Mesodermal cell (in vitro differentiated cells): Measurements from ENCODE around the gene CCNG2.

ENCODE experiments used
- H3K27ac ChIP-seq: 2 replicates; pipeline ENCODE4 v1.7.0; 2013; ENCODE audit warnings: mild to moderate bottlenecking, low read depth, low read length, moderate library complexity; ENCODE audit not compliant: severe bottlenecking
- H3K36me3 ChIP-seq: 2 replicates; pipeline ENCODE4 v1.7.1; 2013; ENCODE audit warnings: mild to moderate bottlenecking, low read length, moderate library complexity; ENCODE audit not compliant: control insufficient read depth, insufficient read depth
- H3K4me1 ChIP-seq: one replicate; pipeline ENCODE4 v1.7.1; 2013; ENCODE audit warnings: mild to moderate bottlenecking, low read length; ENCODE audit not compliant: insufficient read depth, control insufficient read depth, poor library complexity, severe bottlenecking
- H3K4me3 ChIP-seq: 2 replicates; pipeline ENCODE4 v1.7.0; 2013; ENCODE audit warnings: low read length, control low read depth, mild to moderate bottlenecking; ENCODE audit not compliant: insufficient read depth, poor library complexity, severe bottlenecking; ENCODE audit errors: extremely low read depth
- H3K9me3 ChIP-seq: 2 replicates; pipeline ENCODE4 v1.7.1; 2013; ENCODE audit warnings: mild to moderate bottlenecking, low read length, moderate library complexity; ENCODE audit not compliant: control insufficient read depth
- WGBS, 2 experiments: methylation state at CpG; one replicate each; pipeline ENCODE4 v1.1.5; 2013; ENCODE audit warnings: missing lambda C conversion rate in 2 of 2; ENCODE audit not compliant: insufficient coverage in 2 of 2; 5-methylcytosine and 5-hydroxymethylcytosine counted together

Gene CCNG2

DNA sequence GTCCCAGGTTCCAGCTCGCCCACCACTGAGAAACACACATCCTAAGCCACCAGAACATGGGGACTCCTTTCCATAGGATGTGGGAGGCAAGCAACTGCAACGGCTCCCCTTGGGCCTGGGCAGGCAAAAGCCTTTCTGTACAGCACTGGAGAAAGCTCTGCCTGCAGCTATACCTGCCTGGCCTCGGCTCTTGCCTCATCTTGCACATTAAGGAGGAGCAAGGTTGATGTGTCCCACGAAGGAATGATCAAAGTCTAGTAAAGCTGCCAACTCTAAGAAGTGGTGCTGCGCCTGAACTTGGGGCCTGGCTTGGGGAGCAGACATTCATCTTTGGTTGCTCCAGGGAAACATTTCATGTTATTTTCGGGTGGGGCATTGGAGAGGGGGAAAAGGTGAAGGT, 19.6 kb downstream of the CCNG2 start:
- no peaks in the 10 kb centered on the region for H3K4me1 ChIP-seq
- H3K27ac ChIP-seq = no peak overlapping the region
- H3K36me3 ChIP-seq = no peaks in the 10 kb centered on the region
- WGBS, 2 experiments = 74 to 82% methylated on average over 4 to 5 of the region's 6 CpGs
- no peak overlapping the region for H3K4me3 ChIP-seq
- no peaks in the 10 kb centered on the region for H3K9me3 ChIP-seq

DNA sequence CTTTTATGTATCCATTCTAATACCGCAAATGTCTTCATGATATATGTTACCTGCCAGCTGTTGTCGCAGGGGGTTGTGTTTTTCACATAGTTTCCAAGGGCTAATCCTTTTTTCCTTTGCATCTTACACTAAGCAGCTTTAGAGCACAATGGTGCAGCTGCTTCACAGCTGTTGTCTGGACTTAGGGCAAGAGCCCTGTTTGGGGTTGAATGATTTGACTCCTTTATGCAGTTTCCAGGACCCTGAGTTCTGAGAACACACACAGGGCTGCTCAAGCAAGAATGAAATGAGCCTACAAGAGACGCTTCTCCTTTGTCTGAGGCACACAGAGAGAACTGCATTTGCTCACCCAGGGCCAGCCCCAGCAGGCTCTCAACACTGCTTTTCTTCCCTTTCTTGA, 20.2 kb downstream of the CCNG2 start:
- Histone ChIP-seq H3K36me3 (no peaks in the 10 kb centered on the region), H3K4me1 (no peaks in the 10 kb centered on the region), H3K27ac (no peak overlapping the region), H3K4me3 (no peak overlapping the region), H3K9me3 (no peaks in the 10 kb centered on the region)
- 40 to 60% methylated on average over 1 of the region's 3 CpGs for WGBS, 2 experiments

DNA sequence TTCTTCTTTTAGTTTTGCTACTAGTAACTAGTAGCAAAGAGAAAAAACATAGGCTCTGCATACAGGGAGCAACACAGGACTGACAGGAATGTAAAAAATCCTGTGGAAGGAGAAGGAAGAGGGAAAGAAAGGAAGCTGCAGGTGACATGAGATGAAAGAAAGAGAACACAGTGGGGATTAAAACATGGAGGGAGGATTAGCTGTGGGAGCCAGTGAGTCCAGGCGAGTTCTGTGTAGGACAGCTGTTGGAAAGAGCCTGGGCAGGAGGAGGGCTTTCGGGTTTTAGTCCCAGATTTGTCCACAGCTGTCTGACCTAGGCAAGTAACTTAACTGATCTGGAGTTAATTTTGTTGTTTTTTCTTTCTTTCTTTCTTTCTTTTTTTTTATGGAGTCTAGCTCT, 21.6 kb downstream of the CCNG2 start:
- H3K36me3 ChIP-seq = no peaks in the 10 kb centered on the region
- no peaks in the 10 kb centered on the region for H3K4me1 ChIP-seq
- H3K4me3 ChIP-seq = no peak overlapping the region
- no peak overlapping the region for H3K27ac ChIP-seq
- H3K9me3 ChIP-seq = no peaks in the 10 kb centered on the region
- WGBS, 2 experiments = 38 to 61% methylated on average over 1 to 2 of the region's 2 CpGs

DNA sequence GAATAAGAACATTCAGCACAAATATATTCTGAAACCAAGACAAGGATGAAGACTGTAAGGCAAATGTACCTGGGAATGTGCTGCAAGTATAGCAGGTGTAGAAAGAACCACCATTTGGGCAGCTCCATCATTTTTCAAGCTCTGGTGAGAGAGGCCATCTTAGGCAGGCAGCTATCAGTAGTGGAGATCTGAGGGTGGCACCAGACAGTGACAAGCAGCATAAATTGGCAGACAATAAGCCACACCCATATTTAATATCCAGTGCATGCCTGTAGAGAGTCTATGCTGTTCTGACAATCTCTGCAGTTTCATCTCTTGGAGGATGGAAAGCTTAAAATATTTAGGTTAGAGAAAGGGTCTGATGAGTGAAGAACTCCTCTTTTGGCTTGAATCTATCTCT, 22.5 kb downstream of the CCNG2 start:
- Histone ChIP-seq H3K4me1 (no peaks in the 10 kb centered on the region), H3K36me3 (no peaks in the 10 kb centered on the region), H3K9me3 (no peaks in the 10 kb centered on the region), H3K27ac (no peak overlapping the region), H3K4me3 (no peak overlapping the region)

DNA sequence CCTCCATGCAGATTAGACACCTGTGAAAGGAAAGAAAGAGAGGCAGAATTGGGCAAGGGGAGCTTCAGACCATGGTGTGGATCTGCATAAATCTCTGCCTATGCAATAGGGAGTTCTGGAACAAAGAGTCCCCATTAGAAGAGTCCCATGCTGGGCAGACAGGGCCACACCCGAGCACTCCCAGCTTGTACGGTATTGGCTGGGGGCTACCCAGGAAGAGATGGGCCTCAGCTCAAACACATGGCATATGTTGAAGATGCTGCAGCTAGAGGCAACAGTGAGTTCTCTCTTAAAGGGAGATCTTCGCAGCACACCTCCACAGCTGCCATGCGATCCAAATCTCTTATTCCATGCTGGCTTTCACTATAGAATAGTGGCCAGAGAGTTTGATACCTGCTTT, 24.7 kb downstream of the CCNG2 start:
- no peak overlapping the region for H3K27ac ChIP-seq
- H3K36me3 ChIP-seq = no peaks in the 10 kb centered on the region
- H3K4me1 ChIP-seq = no peaks in the 10 kb centered on the region
- no peaks in the 10 kb centered on the region for H3K9me3 ChIP-seq
- WGBS, 2 experiments = 74 to 79% methylated on average over 4 of the region's 4 CpGs
- no peak overlapping the region for H3K4me3 ChIP-seq

DNA sequence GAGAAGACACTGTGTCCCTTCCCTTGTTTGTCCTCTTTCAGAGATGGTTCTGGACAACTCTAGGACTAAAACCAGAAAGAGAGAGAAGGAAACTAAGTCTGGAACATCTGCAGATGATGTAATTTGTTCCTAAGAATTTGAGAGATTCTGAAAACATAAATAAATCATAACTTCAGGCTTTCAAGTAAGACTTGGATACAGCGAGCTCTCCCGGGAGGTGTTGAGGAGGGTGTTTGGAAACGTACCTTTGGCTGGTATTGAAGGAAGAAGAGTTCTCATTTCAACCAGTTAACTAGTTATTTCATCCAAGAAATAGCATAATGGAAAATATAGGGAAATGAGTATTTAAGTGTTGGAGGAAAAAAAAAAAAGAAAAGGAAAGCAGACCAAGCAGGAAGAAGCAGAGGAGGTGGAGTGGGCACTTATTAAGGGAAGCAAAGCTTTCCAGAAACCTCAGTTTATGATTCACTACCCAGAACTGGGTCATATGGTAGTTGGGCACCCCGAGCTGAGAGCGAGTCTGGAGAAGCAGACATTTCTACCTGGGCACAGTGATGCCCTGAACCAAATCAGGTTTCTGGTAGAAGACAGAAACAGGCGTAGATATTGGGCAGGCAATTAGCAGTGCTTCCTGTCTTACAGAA, 26.9 kb downstream of the CCNG2 start:
- H3K27ac ChIP-seq = no peak overlapping the region

DNA sequence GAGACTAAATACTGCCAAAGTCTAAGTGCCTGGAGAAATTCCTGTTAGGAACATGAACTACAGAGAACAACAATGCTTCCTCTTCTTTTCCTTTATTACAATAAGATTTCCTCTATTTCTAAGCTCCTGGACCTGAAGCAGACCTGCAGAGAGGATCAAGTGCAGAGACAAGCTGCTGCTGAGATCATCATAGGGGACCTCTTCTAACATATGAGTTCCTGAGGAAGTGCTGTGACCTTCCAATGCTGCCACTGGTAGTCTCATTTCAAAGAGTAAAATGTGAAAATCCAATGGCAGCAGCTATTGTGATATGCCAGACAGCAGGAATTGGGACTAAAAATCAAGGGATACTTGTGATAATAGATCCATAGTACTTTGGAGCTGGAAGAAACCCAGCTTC, 28.0 kb downstream of the CCNG2 start:
- no peak overlapping the region for H3K27ac ChIP-seq
- no peaks in the 10 kb centered on the region for H3K9me3 ChIP-seq
- H3K36me3 ChIP-seq = no peaks in the 10 kb centered on the region
- no peak overlapping the region for H3K4me3 ChIP-seq
- no peaks in the 10 kb centered on the region for H3K4me1 ChIP-seq

More for the DNA sequence above, 26.9 kb downstream of the CCNG2 start:
- WGBS, 2 experiments = 90 to 100% methylated on average over 2 to 3 of the region's 6 CpGs
- Histone ChIP-seq H3K36me3 (no peaks in the 10 kb centered on the region), H3K4me3 (no peak overlapping the region), H3K9me3 (no peaks in the 10 kb centered on the region), H3K4me1 (no peaks in the 10 kb centered on the region)

DNA sequence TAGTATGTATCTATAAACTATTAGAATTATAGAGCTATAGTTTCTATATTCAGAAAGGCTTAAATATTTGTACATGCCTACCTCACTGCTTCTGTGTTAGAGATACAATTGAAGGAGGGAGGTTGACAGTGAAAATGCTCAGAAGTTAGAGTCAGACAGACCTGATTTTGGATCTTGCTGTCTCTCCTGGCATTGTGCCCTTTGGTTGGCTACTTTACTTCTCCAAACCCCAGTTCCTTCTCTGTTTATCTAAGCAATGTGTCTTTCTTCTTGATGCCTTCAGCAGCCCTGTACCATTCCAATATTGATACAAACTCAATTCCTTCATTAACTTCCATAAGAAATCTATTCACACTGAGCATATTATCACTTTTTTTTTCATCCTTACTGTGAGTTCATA, 28.7 kb downstream of the CCNG2 start:
- Histone ChIP-seq H3K27ac (no peak overlapping the region), H3K4me1 (peaks cover 5% of the 10 kb centered on the region), H3K4me3 (no peak overlapping the region), H3K36me3 (no peaks in the 10 kb centered on the region), H3K9me3 (no peaks in the 10 kb centered on the region)

DNA sequence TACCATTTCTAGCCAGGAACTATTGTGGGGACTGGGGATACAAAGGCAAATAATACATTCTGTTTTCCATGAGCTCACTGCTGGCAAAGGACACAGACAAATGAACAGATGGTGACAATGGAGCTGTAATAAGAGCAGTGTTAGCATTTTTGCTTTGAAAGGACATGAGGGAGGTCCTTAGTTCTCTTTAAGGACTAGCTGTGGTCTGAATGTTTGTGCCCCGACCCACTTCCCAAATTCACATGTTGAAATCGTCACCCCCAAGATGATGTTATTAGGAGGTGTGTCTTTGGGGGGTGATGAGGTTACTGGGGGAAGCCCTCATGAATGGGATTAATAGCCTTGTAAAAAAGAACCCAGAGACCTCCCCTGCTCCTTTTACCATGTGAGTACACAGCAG, 30.3 kb downstream of the CCNG2 start:
- no CpG with 5 or more reads among the region's 2 CpGs for WGBS, 2 experiments
- Histone ChIP-seq H3K36me3 (no peaks in the 10 kb centered on the region), H3K27ac (no peak overlapping the region), H3K4me1 (peaks cover 5% of the 10 kb centered on the region), H3K9me3 (no peaks in the 10 kb centered on the region), H3K4me3 (no peak overlapping the region)

DNA sequence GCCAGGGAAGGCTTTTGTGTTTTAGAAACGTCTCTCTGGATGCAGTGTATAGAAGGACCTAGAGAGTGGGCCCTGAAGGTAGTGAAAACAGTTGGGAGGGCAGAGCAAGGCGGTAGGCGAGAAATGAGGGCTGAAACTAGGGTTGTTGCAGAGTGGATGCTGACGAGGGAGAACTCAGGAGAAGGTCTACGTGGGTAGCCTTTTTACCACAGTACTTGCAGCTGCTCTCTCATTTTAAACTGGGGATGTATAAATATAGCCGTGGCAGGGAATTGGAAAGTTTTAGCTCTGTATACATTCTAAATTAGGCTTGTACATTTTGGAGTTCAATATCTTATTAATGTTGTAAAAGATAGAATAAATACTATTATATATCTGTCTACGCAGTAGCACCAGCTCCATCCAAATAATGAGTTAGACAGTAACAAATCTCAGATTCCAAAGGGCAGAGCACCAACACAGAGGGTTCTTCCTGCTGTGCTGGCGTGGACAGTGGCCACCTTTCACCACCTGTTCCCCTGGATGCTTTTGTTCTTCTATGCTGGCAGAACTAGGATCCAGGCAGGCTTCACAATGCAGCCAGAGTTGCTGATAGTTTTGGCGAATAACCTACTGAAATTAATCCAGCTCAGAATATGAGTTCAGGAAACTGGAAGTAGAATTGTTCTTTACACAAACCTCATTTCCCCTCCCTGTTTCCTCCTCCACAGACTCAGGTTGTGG, 31.7 kb downstream of the CCNG2 start:
- Histone ChIP-seq H3K9me3 (no peaks in the 10 kb centered on the region), H3K4me1 (peaks cover 5% of the 10 kb centered on the region), H3K4me3 (no peak overlapping the region), H3K36me3 (no peaks in the 10 kb centered on the region), H3K27ac (no peak overlapping the region)
- WGBS, 2 experiments = 77 to 88% methylated on average over 5 to 6 of the region's 9 CpGs

DNA sequence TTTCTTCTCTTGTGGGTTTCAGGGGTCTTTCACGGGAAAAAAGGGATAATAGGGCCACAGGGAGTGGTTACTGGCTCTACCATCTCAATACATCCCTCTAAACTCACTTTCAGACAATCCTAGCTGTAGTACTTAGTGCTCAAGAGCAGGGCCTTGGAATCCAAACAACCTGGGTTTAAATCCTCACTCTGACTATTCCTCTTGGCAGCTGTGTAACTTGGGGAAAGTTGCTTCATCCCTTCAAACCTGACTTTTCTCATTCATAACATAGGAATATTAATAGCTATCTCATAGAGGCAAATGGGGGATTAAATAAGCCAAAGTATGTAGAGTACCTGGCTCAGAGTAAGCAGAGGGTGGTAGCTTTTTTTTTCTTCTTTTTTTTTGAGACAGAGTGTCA, 32.4 kb downstream of the CCNG2 start:
- Histone ChIP-seq H3K4me1 (peaks cover 5% of the 10 kb centered on the region), H3K9me3 (no peaks in the 10 kb centered on the region), H3K4me3 (no peak overlapping the region), H3K36me3 (no peaks in the 10 kb centered on the region), H3K27ac (no peak overlapping the region)
- no CpG with 5 or more reads among the region's 1 CpG for WGBS, 2 experiments
